H1 (cell line): ENCODE measurements around the gene TSR1. TPM values are rescaled to one million over a fixed set of nuclear protein-coding genes. Genes with fewer than 3 reads are reported as not detected.

ENCODE experiments used
- NANOG ChIP-seq: IDR thresholded peaks from 2 replicates; pipeline ENCODE4 v1.6.1; 2011; ENCODE audit warnings: low read length, low read depth, mild to moderate bottlenecking, inconsistent platforms; ENCODE audit not compliant: insufficient read depth, poor library complexity, severe bottlenecking
- SP4 ChIP-seq: IDR thresholded peaks from 2 replicates; pipeline ENCODE4 v1.6.1; 2012; ENCODE audit warnings: low read length, inconsistent platforms
- YY1 ChIP-seq: IDR thresholded peaks from 2 replicates; pipeline ENCODE4 v1.6.1; 2011; ENCODE audit warnings: low read depth, mild to moderate bottlenecking, low read length
- polyA plus RNA-seq, 7 experiments: library from polyadenylated mRNA; depleted of rRNA in 3 of 7; stranded (reverse) in 5 of 7; unstranded in 2 of 7; fragments of >200 nt in 5 of 7; fragments of 200-250 nt in 2 of 7; gene quantifications; 1 replicate in 5 of 7; 2 replicates in 1 of 7; 4 replicates in 1 of 7; pipeline versions ENCODE4 v1.2.1 to v1.2.3, GENCODE V29; 2011 to 2013; ENCODE audit warnings: missing spikeins in 2 of 7, mixed read lengths in 2 of 7
- total RNA-seq: library from RNA; stranded (reverse); fragmentation: NEBNext Ultra II Directional; extraction: Animal tissue kit (Norgen Biotek cat#: 25700); gene quantifications from 2 replicates; pipeline ENCODE4 v1.2.1, GENCODE V29; 2021

TSR1 gene
- total and polyA plus RNA-seq, 2 of the 8 experiments (the other 6 are each of a cell fraction or from before 2014, with no cell fraction given), result 14.5 to 69.7 TPM

DNA sequence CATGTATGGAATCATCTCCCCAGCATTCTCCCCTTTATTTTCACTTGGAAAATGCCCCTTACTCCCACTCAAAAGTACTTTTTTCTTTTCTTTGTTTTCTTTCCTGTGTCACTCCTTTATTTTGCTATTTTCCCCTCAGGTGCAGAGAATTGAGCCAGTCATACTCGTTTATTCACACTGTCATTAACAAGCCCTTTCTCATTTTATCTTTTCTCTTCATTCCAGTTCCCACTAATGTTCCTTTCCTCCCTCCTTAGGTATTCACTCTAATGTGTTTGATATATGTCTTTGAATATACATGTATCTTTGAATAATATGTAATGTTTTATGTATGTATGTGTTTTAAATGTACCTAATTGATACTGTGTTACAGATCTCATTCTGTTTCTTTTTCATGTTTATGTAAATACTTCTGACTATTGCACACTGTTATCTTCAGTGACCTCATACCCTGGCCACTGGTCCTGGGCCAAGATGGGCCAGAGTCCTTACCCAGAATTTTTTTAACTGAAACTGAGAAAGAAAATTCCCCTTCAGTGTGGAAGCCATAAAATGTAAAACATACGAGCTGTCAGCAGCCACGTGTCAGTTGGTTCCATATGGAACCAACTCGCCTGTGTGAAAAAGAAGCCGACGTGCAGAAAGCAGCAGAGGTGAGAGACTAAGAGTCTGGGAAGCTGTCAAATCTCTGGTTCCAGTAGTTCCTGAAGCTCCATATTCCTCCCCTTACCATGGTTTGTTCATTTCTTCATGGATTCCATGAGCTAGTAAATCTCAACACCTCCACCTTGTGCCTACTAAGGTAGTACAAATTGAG is 26.7 kb downstream of the TSR1 start (continued):
- no peak for TF ChIP-seq YY1
- no peak for TF ChIP-seq SP4
- no peak for TF ChIP-seq NANOG
